ENCODE data around the gene EFCAB10. TPM values are rescaled to one million over a fixed set of nuclear protein-coding genes. Genes with fewer than 3 reads are reported as not detected.

The EFCAB10 gene
- total RNA-seq, 1 donor from 2014 or later: 1.6 TPM

- H3K27ac ChIP-seq: no peak overlapping the region
- H3K4me3 ChIP-seq: no peak overlapping the region
- no peaks in the 10 kb centered on the region for H3K4me1 ChIP-seq
- no peak for TF ChIP-seq CTCF (IDR thresholded peaks at IDR 0.05)
- DNase-seq (peak; percentile 10), ATAC-seq (no peak)
- intact Hi-C loops (cut with DNase I): no loop called here
- no peaks in the 10 kb centered on the region for H3K9me3 ChIP-seq
- H3K36me3 ChIP-seq: peaks cover 35% of the 10 kb centered on the region
- H3K27me3 ChIP-seq: no peaks in the 10 kb centered on the region
Observed at GRCh38 chr7:105621617-105622016, 40.3 kb upstream of the EFCAB10 start.

DNA sequence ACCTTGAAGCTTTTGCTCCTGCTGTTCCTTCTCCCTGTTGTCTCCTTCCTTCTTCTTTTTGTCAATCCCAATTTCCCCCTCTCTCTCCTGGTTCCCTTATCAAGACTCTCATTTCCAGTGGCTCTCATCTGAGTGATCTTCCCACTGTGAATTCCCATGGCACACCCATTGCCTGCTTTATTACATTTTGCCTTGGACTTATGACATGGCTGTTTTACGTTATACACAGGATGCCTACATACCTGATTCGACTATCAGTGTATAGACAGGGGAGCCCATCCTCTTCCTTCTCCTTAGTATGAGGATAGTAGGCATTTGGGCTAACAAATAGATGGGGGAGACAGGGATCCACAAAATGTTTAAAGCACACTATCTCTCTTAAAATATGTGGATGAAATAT, 39.9 kb upstream of the EFCAB10 start:
- DNase-seq (no peak), ATAC-seq (no peak)
- H3K9me3 ChIP-seq: no peaks in the 10 kb centered on the region
- intact Hi-C loops (cut with DNase I): no loop called here
- H3K4me3 ChIP-seq: no peak overlapping the region
- H3K27ac ChIP-seq: no peak overlapping the region
- no peaks in the 10 kb centered on the region for H3K27me3 ChIP-seq
- peaks cover 40% of the 10 kb centered on the region for H3K36me3 ChIP-seq
- TF ChIP-seq CTCF (IDR thresholded peaks at IDR 0.05): no peak
- no peaks in the 10 kb centered on the region for H3K4me1 ChIP-seq

- DNase-seq: peak; percentile 1
- Histone ChIP-seq H3K9me3 (no peaks in the 10 kb centered on the region), H3K4me3 (no peak overlapping the region), H3K27me3 (no peaks in the 10 kb centered on the region), H3K27ac (no peak overlapping the region), H3K36me3 (peaks cover 41% of the 10 kb centered on the region), H3K4me1 (no peaks in the 10 kb centered on the region)
- no peak for ATAC-seq
- intact Hi-C loops (cut with DNase I): no loop called here
- no peak for TF ChIP-seq CTCF (IDR thresholded peaks at IDR 0.05)
Observed at GRCh38 chr7:105619590-105619989, 38.3 kb upstream of the EFCAB10 start.

DNA sequence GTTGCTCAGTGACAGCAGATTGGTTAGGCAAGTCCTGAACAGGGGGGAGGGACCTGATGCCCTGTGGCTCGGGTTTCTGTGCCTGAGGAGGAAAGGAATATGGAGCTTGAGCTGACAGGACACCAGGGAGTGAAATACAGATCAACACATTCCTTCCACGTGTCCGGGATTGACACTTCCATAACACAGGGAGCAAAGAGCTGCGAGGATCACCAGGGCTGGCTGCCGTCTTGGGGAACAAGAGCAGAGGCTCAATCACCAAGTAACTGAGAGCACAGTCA, 36.7 kb upstream of the EFCAB10 start:
- Histone ChIP-seq H3K27me3 (no peaks in the 10 kb centered on the region), H3K36me3 (peaks cover 43% of the 10 kb centered on the region), H3K4me3 (no peak overlapping the region), H3K27ac (no peak overlapping the region), H3K9me3 (no peaks in the 10 kb centered on the region), H3K4me1 (no peaks in the 10 kb centered on the region)
- DNase-seq (peak; percentile 27), ATAC-seq (no peak)
- intact Hi-C loops (cut with DNase I): no loop called here
- TF ChIP-seq CTCF (IDR thresholded peaks at IDR 0.05): no peak

DNA sequence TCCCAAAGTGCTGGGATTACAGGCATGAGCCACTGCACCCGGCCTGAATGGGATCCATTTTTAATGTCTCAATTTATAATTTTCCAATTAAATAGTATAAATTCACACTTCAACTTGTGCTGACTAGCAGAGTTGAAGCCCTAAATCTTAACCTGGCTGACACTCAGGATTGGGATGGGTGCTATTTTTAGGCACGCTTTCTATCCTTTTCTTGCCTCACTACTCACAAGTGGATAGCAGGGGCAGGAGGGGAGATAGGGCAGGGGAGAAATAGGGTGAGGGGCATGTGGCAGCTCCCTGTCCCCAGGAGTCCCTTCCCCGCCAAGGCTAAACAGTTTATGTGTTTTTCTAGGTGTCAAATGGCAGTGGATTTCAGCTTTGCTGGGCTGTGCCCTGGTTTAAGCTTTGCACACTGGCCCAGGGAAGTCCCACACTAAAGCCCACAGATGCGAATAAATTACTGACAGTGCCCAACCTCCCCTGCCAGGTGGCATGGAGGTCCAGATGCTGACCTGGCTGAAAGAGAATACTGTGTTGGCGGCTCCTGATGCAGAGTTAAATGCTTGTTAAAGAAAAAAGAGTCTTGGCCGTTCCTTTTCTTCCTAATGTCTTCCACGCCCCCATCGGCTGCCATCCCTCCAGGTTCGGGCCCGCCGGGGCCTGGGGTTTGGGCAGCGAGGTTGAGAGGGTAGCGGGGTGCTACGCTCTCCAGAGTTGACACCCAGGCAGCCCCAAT, 36.2 kb upstream of the EFCAB10 start:
- Histone ChIP-seq H3K4me3 (no peak overlapping the region), H3K4me1 (no peaks in the 10 kb centered on the region), H3K9me3 (no peaks in the 10 kb centered on the region), H3K27me3 (no peaks in the 10 kb centered on the region), H3K36me3 (peaks cover 38% of the 10 kb centered on the region), H3K27ac (no peak overlapping the region)
- peak; percentile 19 for DNase-seq
- no peak for TF ChIP-seq CTCF (IDR thresholded peaks at IDR 0.05)
- intact Hi-C loops (cut with DNase I): no loop called here
- ATAC-seq: no peak

DNA sequence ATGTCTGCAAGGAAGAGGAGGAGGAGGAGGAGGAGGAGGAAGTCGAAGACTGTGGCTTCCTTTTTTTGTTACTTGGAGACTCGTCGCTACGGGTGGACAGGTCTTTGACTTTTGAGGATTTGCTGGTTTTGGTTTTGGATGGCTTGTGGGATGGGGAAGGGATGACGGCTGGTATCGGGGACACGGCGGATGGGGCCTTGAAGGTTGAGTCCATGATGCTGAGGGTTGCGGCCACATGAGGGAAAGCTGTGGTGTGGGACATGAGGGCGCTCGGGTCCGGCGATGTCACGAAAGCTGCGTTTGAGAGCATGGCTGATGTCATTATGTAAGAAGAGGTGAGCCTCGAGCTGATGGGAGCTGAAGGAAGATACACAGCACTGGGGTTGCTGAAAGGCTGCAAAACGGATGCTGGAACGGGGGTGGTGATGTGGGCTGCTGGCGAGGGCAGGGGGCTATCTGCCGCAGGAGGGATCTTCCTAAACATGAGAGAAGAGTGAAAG, 33.1 kb upstream of the EFCAB10 start:
- ATAC-seq (no peak), DNase-seq (peak; percentile 51)
- Histone ChIP-seq H3K4me1 (no peaks in the 10 kb centered on the region), H3K4me3 (no peak overlapping the region), H3K27me3 (no peaks in the 10 kb centered on the region), H3K9me3 (no peaks in the 10 kb centered on the region), H3K27ac (no peak overlapping the region), H3K36me3 (peaks cover 35% of the 10 kb centered on the region)
- TF ChIP-seq CTCF (IDR thresholded peaks at IDR 0.05): no peak
- intact Hi-C loops (cut with DNase I): no loop called here
